Measurements from ENCODE around the gene MEGF11. TPM values are rescaled to one million over a fixed set of nuclear protein-coding genes. Genes with fewer than 3 reads are reported as not detected.
"Not testable (repeated sequence)": the region's sequence is repeated elsewhere in the genome, so short reads cannot be mapped to it uniquely, and the experiment has no call there.

Gene MEGF11
- polyA plus RNA-seq, 3 donors = not detected

DNA sequence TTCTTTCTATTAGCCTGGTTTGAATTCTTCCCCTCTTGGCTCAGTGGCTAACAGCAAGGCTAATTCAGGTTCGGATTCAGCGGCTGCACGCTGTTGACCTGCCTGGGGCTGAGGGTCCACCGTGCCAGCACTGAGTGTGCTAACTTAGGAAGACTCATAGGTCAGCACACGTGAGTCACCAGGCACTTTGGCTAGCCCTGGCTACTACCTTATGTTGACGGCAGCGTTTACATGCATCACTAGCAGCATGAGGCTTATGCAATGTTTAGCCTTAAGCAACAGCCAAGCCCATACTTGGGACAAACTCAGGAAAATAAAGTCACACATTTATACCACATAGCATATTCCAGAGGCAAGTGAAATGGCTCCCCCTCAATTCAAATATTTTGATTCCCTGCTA is 246.6 kb downstream of the MEGF11 start:
- Histone ChIP-seq H3K36me3 (replicated peaks in 1 of 2; ENCODE audit: control insufficient read depth in 1 of 2, insufficient read depth in 2 of 2, low read length in 2 of 2) (no peaks in the 10 kb centered on the region), H3K9me3 (replicated peaks in 1 of 2; ENCODE audit: control insufficient read depth in 1 of 2, insufficient read depth in 1 of 2, low read length in 2 of 2) (no peaks in the 10 kb centered on the region), H3K4me1 (ENCODE audit: control insufficient read depth in 1 of 2, insufficient read depth in 2 of 2, low read length in 2 of 2) (no peaks in the 10 kb centered on the region), H3K4me3 (replicated peaks in 1 of 3; ENCODE audit: low read depth in 2 of 3, low read length in 3 of 3) (no peak overlapping the region), H3K27me3 (ENCODE audit: control insufficient read depth in 2 of 2, insufficient read depth in 2 of 2, low read length in 2 of 2) (no peaks in the 10 kb centered on the region), H4K20me1 (ENCODE audit: insufficient read depth, low read length) (no peaks in the 10 kb centered on the region), H3K9ac (ENCODE audit: insufficient read depth, low read length, poor library complexity, severe bottlenecking) (no peak overlapping the region), H3K79me2 (ENCODE audit: insufficient read depth, low read length) (no peaks in the 10 kb centered on the region), H3K4me2 (replicated peaks; ENCODE audit: extremely low read depth, low read length, poor library complexity, severe bottlenecking) (no peak overlapping the region), H2AFZ (ENCODE audit: insufficient read depth, low read depth, low read length, poor library complexity, severe bottlenecking) (no peak overlapping the region), H3K27ac (ENCODE audit: low read depth in 1 of 2, low read length in 2 of 2) (no peak overlapping the region)
- no peak overlapping the region for H3K4me3 Mint-ChIP-seq
- H3K9me3 Mint-ChIP-seq = no peaks in the 10 kb centered on the region
- no peak for DNase-seq
- peaks cover 6 to 10% (median 8%) of the 10 kb centered on the region in 3 donors for H3K27me3 Mint-ChIP-seq (ENCODE audit: low read depth in 3 of 3)
- TF ChIP-seq, protein P1, sequence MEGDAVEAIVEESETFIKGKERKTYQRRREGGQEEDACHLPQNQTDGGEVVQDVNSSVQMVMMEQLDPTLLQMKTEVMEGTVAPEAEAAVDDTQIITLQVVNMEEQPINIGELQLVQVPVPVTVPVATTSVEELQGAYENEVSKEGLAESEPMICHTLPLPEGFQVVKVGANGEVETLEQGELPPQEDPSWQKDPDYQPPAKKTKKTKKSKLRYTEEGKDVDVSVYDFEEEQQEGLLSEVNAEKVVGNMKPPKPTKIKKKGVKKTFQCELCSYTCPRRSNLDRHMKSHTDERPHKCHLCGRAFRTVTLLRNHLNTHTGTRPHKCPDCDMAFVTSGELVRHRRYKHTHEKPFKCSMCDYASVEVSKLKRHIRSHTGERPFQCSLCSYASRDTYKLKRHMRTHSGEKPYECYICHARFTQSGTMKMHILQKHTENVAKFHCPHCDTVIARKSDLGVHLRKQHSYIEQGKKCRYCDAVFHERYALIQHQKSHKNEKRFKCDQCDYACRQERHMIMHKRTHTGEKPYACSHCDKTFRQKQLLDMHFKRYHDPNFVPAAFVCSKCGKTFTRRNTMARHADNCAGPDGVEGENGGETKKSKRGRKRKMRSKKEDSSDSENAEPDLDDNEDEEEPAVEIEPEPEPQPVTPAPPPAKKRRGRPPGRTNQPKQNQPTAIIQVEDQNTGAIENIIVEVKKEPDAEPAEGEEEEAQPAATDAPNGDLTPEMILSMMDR (IDR thresholded peaks at IDR 0.05) = no peak
- intact Hi-C loops (cut with micrococcal nuclease) = no loop called here
- H3K36me3 Mint-ChIP-seq = no peaks in the 10 kb centered on the region
- WGBS (ENCODE audit: insufficient coverage) = 83% methylated on average over 7 of the region's 7 CpGs
- peak overlapping the region in 1 of 7 donors; percentile 33 for H3K27ac Mint-ChIP-seq
- H3K4me1 Mint-ChIP-seq = no peaks in the 10 kb centered on the region

DNA sequence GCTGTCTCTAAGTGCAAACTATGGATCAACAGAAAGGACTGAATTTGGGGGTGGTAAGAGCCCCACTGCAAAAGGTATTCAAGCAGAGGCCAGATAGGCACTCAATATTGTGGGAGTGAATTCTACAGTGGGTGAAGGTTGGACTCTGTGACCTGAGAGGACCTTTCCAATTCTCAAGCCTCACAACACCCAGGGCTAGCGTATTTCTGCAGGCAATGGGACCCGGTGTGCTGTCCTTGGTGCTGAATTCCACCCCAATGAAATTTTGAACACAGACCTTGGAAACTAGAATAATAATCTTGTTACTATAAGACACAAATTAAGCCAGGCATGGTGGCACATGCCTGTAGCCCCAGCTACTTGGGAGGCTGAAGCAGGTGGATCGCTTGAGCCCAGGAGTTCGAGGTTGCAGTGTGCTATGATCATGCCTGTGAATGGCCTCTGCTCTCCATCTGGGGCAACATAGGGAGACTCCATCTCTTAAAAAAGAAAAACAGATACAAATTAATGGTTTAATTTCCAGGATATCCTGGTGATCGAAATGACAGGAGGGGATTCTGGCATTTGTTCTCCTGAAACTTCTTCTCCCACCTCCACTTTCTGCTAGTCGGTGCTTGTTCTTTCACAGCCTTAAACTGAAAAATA is 248.8 kb downstream of the MEGF11 start:
- intact Hi-C loops (cut with micrococcal nuclease) = no loop called here
- H3K27ac Mint-ChIP-seq = no peak overlapping the region
- H4K20me1 ChIP-seq (ENCODE audit: insufficient read depth, low read length) = no peaks in the 10 kb centered on the region
- no peak overlapping the region for H2AFZ ChIP-seq (ENCODE audit: insufficient read depth, low read depth, low read length, poor library complexity, severe bottlenecking)
- TF ChIP-seq, protein P1 (IDR thresholded peaks at IDR 0.05) = no peak
- no peak overlapping the region for H3K4me3 ChIP-seq (replicated peaks in 1 of 3; ENCODE audit: low read depth in 2 of 3, low read length in 3 of 3)
- no peaks in the 10 kb centered on the region for H3K36me3 ChIP-seq (replicated peaks in 1 of 2; ENCODE audit: control insufficient read depth in 1 of 2, insufficient read depth in 2 of 2, low read length in 2 of 2)
- no peaks in the 10 kb centered on the region for H3K4me1 Mint-ChIP-seq
- H3K79me2 ChIP-seq (ENCODE audit: insufficient read depth, low read length) = no peaks in the 10 kb centered on the region
- no peak overlapping the region for H3K4me3 Mint-ChIP-seq
- no peaks in the 10 kb centered on the region for H3K36me3 Mint-ChIP-seq
- peaks cover 0 to 3% (median 0%) of the 10 kb centered on the region in 7 donors for H3K9me3 Mint-ChIP-seq
- no peak overlapping the region for H3K4me2 ChIP-seq (replicated peaks; ENCODE audit: extremely low read depth, low read length, poor library complexity, severe bottlenecking)
- no peaks in the 10 kb centered on the region for H3K9me3 ChIP-seq (replicated peaks in 1 of 2; ENCODE audit: control insufficient read depth in 1 of 2, insufficient read depth in 1 of 2, low read length in 2 of 2)
- H3K9ac ChIP-seq (ENCODE audit: insufficient read depth, low read length, poor library complexity, severe bottlenecking) = no peak overlapping the region
- no peaks in the 10 kb centered on the region for H3K27me3 ChIP-seq (ENCODE audit: control insufficient read depth in 2 of 2, insufficient read depth in 2 of 2, low read length in 2 of 2)
- 67% methylated on average over 2 of the region's 6 CpGs for WGBS (ENCODE audit: insufficient coverage)
- no peak for DNase-seq
- H3K27ac ChIP-seq (ENCODE audit: low read depth in 1 of 2, low read length in 2 of 2) = no peak overlapping the region
- H3K4me1 ChIP-seq (ENCODE audit: control insufficient read depth in 1 of 2, insufficient read depth in 2 of 2, low read length in 2 of 2) = no peaks in the 10 kb centered on the region
- H3K27me3 Mint-ChIP-seq (ENCODE audit: low read depth in 3 of 3) = peaks cover 14 to 18% (median 16%) of the 10 kb centered on the region in 3 donors

DNA sequence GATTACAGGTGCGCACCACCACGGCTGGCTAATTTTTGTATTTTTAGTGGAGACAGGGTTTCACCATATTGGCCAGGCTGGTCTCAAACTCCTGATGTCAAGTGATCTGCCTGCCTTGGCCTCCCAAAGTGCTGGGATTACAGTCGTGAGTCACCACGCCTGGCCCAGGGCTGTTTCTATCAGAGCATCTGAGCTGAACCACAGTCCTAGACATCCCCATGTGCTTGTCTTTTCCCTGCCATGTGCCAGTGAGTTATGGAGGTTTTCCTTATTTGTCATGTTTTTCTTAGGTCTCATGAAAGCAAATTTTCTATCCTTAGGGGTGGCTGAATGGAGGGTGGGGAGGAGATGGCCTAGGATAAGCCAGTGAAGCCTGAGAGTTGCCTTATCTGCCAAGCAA is 250.4 kb downstream of the MEGF11 start:
- H3K4me2 ChIP-seq (replicated peaks; ENCODE audit: extremely low read depth, low read length, poor library complexity, severe bottlenecking); H3K4me3 ChIP-seq (replicated peaks in 1 of 3; ENCODE audit: low read depth in 2 of 3, low read length in 3 of 3); H3K27me3 ChIP-seq (ENCODE audit: control insufficient read depth in 2 of 2, insufficient read depth in 2 of 2, low read length in 2 of 2); H3K4me3 Mint-ChIP-seq; H3K36me3 Mint-ChIP-seq; H3K27ac ChIP-seq (ENCODE audit: low read depth in 1 of 2, low read length in 2 of 2); H3K9me3 ChIP-seq (replicated peaks in 1 of 2; ENCODE audit: control insufficient read depth in 1 of 2, insufficient read depth in 1 of 2, low read length in 2 of 2); intact Hi-C loops (cut with micrococcal nuclease); H3K27ac Mint-ChIP-seq; H3K79me2 ChIP-seq (ENCODE audit: insufficient read depth, low read length); DNase-seq; H3K9me3 Mint-ChIP-seq; H3K9ac ChIP-seq (ENCODE audit: insufficient read depth, low read length, poor library complexity, severe bottlenecking); H3K36me3 ChIP-seq (replicated peaks in 1 of 2; ENCODE audit: control insufficient read depth in 1 of 2, insufficient read depth in 2 of 2, low read length in 2 of 2); H3K4me1 Mint-ChIP-seq; H4K20me1 ChIP-seq (ENCODE audit: insufficient read depth, low read length); H2AFZ ChIP-seq (ENCODE audit: insufficient read depth, low read depth, low read length, poor library complexity, severe bottlenecking); H3K4me1 ChIP-seq (ENCODE audit: control insufficient read depth in 1 of 2, insufficient read depth in 2 of 2, low read length in 2 of 2): not testable (repeated sequence)
- WGBS (ENCODE audit: insufficient coverage) = 87% methylated on average over 3 of the region's 4 CpGs
- peaks cover 14 to 22% (median 16%) of the 10 kb centered on the region in 3 donors for H3K27me3 Mint-ChIP-seq (ENCODE audit: low read depth in 3 of 3)
